ENCODE results near the gene SIGLEC6.

Gene SIGLEC6

GRCh38 chr19:51469162-51469561, 62.3 kb downstream of the SIGLEC6 start:
- no peaks in the 10 kb centered on the region for H3K4me1 ChIP-seq (ENCODE audit: control insufficient read depth in 5 of 5, insufficient read depth in 5 of 5, low read length in 5 of 5)
- H3K27ac ChIP-seq (ENCODE audit: low read depth, low read length), result no peak overlapping the region
- no peak overlapping the region for H3K4me3 ChIP-seq (ENCODE audit: low read depth in 1 of 5, low read length in 5 of 5)
- no peaks in the 10 kb centered on the region for H3K36me3 ChIP-seq (ENCODE audit: control insufficient read depth in 5 of 5, insufficient read depth in 5 of 5, low read length in 5 of 5)
- H3K9ac ChIP-seq (ENCODE audit: low read length in 5 of 5), result no peak overlapping the region
- peaks cover 2 to 12% (median 4%) of the 10 kb centered on the region in 5 donors for H3K27me3 ChIP-seq (ENCODE audit: control insufficient read depth in 5 of 5, insufficient read depth in 4 of 5, low read length in 5 of 5)
- H3K9me3 ChIP-seq (ENCODE audit: control insufficient read depth in 5 of 5, low read length in 5 of 5), result no peaks in the 10 kb centered on the region

DNA sequence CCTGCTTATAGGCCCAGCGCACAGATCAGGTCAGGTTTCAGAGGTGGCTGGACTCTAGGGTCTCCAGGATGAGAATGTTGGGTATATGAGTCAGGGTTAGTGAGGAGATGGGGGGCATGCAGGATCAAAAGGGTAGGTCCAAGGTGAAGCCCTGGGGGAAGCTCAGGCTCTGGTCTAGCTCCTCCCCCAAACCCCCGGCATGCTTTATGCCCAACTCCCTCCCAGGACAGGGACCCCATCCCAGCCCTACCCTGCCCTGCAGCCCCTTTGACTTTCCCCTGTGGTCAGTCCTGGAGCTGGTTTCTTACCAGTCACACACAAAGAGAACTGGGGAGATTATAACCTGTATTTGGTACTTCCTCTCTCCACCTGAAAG, 62.9 kb downstream of the SIGLEC6 start:
- Histone ChIP-seq H3K9me3 (ENCODE audit: control insufficient read depth in 5 of 5, low read length in 5 of 5) (no peaks in the 10 kb centered on the region), H3K27me3 (ENCODE audit: control insufficient read depth in 5 of 5, insufficient read depth in 4 of 5, low read length in 5 of 5) (peaks cover 2 to 11% (median 4%) of the 10 kb centered on the region in 5 donors), H3K4me1 (ENCODE audit: control insufficient read depth in 5 of 5, insufficient read depth in 5 of 5, low read length in 5 of 5) (no peaks in the 10 kb centered on the region)

DNA sequence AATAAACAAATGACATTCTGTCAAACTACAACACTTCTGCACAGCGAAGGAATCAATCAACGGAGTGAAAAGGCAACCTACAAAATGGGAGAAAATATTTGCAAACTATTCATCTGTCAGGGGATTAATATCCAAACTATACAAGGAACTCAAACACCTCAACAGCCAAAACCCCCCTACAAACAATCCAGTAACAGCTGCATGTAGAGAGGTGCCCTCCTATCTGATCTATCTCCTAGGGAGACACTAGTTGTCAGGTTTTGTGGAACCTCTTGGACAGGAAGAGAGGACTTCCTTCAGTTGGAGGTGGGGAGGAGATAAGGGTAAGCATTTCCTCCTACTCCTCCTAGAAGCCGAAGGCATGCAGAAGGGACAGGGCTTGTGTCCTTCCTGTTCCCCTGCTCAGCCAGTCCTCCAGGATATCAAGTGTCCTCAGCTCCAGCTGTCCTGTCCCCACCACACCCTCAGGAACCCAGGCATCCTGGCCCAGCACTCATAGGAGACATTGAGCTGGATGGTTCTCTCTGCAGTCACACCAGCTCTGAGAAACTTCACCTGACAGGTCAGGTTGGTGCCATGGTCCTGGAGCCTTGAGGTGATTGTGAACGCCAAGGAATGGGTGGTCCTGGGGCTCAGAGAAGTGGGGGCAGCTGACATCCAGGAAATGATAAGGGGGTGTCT, 63.5 kb downstream of the SIGLEC6 start:
- H3K4me1 ChIP-seq (ENCODE audit: control insufficient read depth in 5 of 5, insufficient read depth in 5 of 5, low read length in 5 of 5), result no peaks in the 10 kb centered on the region
- no peak overlapping the region for H3K27ac ChIP-seq (ENCODE audit: low read depth, low read length)
- H3K36me3 ChIP-seq (ENCODE audit: control insufficient read depth in 5 of 5, insufficient read depth in 5 of 5, low read length in 5 of 5), result no peaks in the 10 kb centered on the region
- H3K9me3 ChIP-seq (ENCODE audit: control insufficient read depth in 5 of 5, low read length in 5 of 5), result no peaks in the 10 kb centered on the region
- peaks cover under 1 to 9% (median 4%) of the 10 kb centered on the region in 5 donors for H3K27me3 ChIP-seq (ENCODE audit: control insufficient read depth in 5 of 5, insufficient read depth in 4 of 5, low read length in 5 of 5)
- H3K9ac ChIP-seq (ENCODE audit: low read length in 5 of 5), result no peak overlapping the region
- H3K4me3 ChIP-seq (ENCODE audit: low read depth in 1 of 5, low read length in 5 of 5), result no peak overlapping the region

More for the DNA sequence above, 62.9 kb downstream of the SIGLEC6 start:
- H3K27ac ChIP-seq (ENCODE audit: low read depth, low read length), result no peak overlapping the region
- no peaks in the 10 kb centered on the region for H3K36me3 ChIP-seq (ENCODE audit: control insufficient read depth in 5 of 5, insufficient read depth in 5 of 5, low read length in 5 of 5)
- no peak overlapping the region for H3K4me3 ChIP-seq (ENCODE audit: low read depth in 1 of 5, low read length in 5 of 5)
- H3K9ac ChIP-seq (ENCODE audit: low read length in 5 of 5), result no peak overlapping the region
